Fibroblast of the aortic adventitia (primary cell): ENCODE data around the gene CEP131. TPM values are rescaled to one million over a fixed set of nuclear protein-coding genes. Genes with fewer than 3 reads are reported as not detected.
A peak's percentile ranks its signal among the peaks of the same experiment; 100 is the strongest.

Experiments used
- DNase-seq: peaks from one replicate; pipeline ENCODE4 v3.0.0-alpha.2; 2010; ENCODE audit warnings: low read depth
- H3K4me3 ChIP-seq: 2 replicates; pipeline ENCODE4 v1.5.1; 2011; ENCODE audit warnings: low read depth, mild to moderate bottlenecking, control low read depth, low read length, moderate library complexity
- total RNA-seq: library from RNA; depleted of rRNA; stranded (reverse); fragments of >200 nt; gene quantifications from 2 replicates; pipeline ENCODE4 v1.2.3, GENCODE V29; 2012; ENCODE audit warnings: low replicate concordance
- TF ChIP-seq, protein P1 (sequence below): IDR thresholded peaks from 2 replicates; pipeline ENCODE4 v1.5.1; 2011; ENCODE audit warnings: mild to moderate bottlenecking, low read length, control low read depth, inconsistent platforms; ENCODE audit not compliant: insufficient read depth

The CEP131 gene
- total RNA-seq, 1 donor, result 9.6 TPM

DNA sequence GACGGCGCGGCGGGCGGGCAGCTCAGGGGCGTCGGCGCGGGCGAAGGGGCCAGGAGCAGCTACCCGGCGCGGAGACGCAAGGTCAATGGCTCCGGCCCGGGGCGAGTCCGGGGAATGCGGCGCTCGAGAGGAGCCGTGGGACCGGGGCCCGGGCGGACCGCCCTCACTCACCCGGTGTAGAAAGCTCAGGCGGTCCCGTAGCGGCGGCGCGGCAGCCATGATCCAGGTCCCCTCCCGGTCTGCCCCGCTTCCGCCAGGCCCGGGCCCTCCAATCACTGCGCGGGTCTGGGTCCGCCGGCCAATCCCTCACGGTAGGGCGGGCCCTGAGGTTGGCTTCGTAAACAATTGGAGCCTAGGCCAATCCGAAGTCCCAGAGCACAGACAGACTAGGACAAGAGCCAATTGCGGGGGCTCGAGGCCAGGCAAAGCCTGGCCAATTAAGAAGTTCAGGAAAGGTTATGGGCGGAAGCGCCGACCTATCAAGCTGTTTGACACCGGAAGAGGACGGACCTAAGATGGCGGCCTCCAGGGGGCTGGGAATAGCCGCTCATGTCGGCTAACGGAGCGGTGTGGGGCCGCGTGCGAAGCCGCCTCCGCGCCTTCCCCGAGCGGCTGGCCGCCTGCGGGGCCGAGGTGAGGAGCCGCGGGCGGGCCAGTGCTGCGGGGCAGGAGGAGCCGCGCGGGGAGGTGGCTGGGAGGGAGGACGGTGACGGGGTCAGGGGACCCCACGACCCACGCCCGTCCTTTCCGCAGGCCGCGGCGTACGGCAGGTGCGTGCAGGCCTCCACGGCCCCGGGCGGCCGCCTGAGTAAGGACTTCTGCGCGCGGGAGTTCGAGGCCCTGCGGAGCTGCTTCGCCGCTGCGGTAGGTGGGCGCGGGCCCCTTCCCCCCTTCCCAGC, 16.3 kb upstream of the CEP131 start, which contains the start of the genes NDUFAF8 and TEPSIN:
TSS of gene NDUFAF8 (plus strand) at position 504 of the 899 bp plus-strand sequence. CDS start at position 550, 46 bp downstream.
TSS of gene TEPSIN (minus strand) at position 241 of the 899 bp plus-strand sequence. CDS start at position 219, 22 bp downstream.
- peak; percentile 100 for DNase-seq
- peak within 1 kb of the TSS; percentile 90 for H3K4me3 ChIP-seq
- TF ChIP-seq, protein P1, sequence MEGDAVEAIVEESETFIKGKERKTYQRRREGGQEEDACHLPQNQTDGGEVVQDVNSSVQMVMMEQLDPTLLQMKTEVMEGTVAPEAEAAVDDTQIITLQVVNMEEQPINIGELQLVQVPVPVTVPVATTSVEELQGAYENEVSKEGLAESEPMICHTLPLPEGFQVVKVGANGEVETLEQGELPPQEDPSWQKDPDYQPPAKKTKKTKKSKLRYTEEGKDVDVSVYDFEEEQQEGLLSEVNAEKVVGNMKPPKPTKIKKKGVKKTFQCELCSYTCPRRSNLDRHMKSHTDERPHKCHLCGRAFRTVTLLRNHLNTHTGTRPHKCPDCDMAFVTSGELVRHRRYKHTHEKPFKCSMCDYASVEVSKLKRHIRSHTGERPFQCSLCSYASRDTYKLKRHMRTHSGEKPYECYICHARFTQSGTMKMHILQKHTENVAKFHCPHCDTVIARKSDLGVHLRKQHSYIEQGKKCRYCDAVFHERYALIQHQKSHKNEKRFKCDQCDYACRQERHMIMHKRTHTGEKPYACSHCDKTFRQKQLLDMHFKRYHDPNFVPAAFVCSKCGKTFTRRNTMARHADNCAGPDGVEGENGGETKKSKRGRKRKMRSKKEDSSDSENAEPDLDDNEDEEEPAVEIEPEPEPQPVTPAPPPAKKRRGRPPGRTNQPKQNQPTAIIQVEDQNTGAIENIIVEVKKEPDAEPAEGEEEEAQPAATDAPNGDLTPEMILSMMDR, result no peak

DNA sequence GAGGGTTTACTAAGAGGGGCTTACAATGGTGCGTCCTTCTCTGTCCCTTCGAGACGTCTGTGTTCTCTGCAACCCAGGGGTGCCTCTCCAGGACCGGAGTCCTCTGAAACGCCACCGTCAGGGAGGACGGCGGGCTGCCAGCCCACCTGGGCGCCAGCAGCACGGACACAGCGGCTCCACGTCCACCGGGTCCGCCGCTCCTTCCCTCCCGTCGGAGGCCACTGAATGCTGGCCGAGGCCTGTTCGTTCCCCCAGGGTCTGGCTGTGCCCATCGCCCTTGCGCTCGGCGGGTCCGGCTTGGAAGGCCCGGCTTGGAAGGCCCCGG, 15.7 kb upstream of the CEP131 start:
- TF ChIP-seq, protein P1, result no peak
- H3K4me3 ChIP-seq, result peak overlapping the region; percentile 90
- no peak for DNase-seq

DNA sequence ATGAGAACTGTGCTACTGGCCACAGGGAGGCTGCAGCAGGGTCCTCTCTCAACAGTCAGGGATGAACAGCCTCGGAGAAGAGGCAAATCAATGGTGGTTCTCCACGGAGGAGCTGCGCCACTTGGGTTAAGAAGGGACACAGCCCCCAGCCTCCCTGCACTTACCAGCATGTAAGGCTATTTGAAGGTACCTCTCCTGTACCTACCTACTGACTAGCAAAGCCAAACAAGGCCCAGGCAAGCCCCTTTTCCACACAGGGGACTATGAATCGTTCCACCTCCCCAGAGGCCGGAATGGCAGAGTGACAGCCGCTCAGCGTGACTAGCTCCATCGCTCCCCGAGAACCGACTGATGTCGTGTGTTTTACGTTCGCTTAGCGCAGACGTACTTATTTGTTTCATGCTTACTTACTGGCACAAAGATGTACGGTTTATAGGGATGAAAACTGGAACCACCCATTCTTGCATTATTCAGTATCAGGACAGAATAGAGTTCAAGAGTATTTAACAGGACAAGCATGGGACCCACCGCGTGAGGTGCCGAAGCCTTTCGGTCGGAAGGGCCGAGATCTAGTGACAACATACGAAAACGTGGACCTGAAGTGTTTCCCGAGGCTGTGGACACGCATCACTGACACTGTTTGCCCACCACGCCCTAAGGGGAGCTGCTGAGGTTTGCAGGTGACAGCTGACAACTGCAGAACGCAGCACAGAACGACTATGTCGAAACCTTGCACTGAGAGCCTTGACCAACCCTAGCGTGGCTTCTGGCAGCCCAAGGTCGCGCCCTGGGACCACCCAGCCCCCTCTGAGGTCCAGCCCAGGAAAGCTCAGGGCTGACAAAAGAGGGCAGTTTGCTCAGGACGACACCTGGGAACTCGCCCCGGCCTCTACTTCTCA, 15.1 kb upstream of the CEP131 start:
- TF ChIP-seq, protein P1, result no peak
- H3K4me3 ChIP-seq, result peak overlapping the region; percentile 90
- no peak for DNase-seq

DNA sequence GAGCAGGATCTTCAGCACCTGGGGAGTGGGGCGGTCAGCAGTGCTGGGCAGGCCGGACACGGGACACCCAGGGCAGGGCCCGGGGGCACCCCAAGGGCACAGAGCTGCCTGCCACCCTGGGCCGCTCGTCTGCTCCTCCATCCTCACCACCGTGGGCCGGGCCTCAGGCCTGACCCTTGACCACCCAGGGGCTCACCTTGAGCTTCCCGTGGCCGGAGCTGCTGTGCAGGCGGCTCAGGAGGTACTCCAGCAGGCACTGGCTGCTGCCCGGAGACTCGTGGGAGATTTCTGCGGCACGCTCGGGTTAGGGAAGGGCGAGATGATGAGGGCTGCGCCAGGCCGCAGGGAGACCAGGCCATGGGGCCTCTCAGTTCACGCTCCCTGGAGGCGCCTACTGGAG, 14.0 kb upstream of the CEP131 start:
- TF ChIP-seq, protein P1, result no peak
- DNase-seq, result no peak
- no peak overlapping the region for H3K4me3 ChIP-seq

DNA sequence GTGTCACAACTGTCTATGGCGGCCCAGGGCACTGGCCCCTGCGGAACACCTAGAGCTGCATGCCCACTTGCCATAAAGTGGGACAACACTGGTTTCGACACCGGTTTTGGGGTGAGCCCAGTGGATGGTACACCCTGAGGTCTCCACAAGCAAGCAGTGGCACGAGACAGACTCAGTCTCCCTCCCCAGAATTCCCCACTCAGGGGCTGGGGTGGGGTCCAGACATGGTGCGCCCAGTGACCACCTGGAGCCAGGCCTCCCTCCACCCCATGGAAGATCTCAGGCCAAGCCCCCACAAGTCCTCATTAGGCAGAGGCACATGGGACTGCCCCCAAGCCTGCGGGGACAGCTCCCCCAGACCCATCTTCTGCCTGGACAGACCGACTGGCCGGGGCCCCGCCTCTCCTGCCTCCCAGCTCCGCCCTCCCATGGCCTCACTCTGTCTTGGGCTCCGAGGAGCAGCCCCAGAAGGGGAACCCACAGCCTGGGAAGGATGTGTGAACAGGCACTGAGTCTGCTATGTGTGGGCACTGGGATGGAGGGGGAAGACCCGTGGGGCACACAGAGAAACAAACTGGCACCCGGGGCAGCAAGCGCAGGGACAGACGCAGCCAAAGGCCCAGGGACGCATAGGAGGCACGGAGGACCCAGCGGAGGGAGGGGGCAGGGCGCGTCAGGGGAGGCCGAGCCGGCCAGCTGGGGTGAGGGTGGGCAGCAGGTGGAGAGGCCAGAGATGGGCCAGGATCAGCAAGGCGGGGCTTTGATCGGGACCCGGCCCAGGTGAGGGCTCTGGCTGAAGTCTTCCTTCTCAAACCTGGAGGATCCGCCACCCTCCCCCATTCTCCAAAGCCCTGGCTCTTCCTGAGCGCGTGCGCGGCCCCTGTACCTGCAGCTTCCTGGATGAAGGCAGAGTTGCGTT, 13.3 kb upstream of the CEP131 start:
- no peak for DNase-seq
- TF ChIP-seq, protein P1, result no peak

More for the DNA sequence above, 13.3 kb upstream of the CEP131 start:
- H3K4me3 ChIP-seq, result no peak overlapping the region
